HG03025 (cell line): ENCODE measurements around the gene MAMSTR.
A peak's percentile ranks its signal among the peaks of the same experiment; 100 is the strongest.
"Not testable (repeated sequence)": the region's sequence is repeated elsewhere in the genome, so short reads cannot be mapped to it uniquely, and the experiment has no call there.

Experiments
- ATAC-seq: cut with Tn5 transposase; IDR thresholded peaks from one replicate; pipeline ENCODE4 v1.9.1; 2021; ENCODE audit warnings: mild to moderate bottlenecking, moderate library complexity; ENCODE audit not compliant: unreplicated experiment, low FRiP score

The MAMSTR gene

GRCh38 chr19:48722196-48722708 lies 2.7 kb upstream of the MAMSTR start:
- ATAC-seq, result no peak

GRCh38 chr19:48720613-48721296 lies 1.2 kb upstream of the MAMSTR start:
- ATAC-seq, result peak; percentile 79

- ATAC-seq, result no peak
Observed at GRCh38 chr19:48720251-48720612, 707 bp upstream of the MAMSTR start.

GRCh38 chr19:48718711-48719231 lies 754 bp downstream of the MAMSTR start:
- no peak for ATAC-seq

- ATAC-seq, result not testable (repeated sequence)
Observed at GRCh38 chr19:48718106-48718505, 1.4 kb downstream of the MAMSTR start.

- no peak for ATAC-seq
Observed at GRCh38 chr19:48716562-48717291, 2.8 kb downstream of the MAMSTR start.

GRCh38 chr19:48715681-48716171 lies 3.8 kb downstream of the MAMSTR start:
- no peak for ATAC-seq

GRCh38 chr19:48714759-48715675 lies 4.5 kb downstream of the MAMSTR start:
- ATAC-seq, result no peak

- ATAC-seq, result peak; percentile 82
Observed at GRCh38 chr19:48713864-48714755, 5.4 kb downstream of the MAMSTR start.

GRCh38 chr19:48713041-48713863 lies 6.3 kb downstream of the MAMSTR start:
- ATAC-seq, result no peak

- ATAC-seq, result no peak
Observed at GRCh38 chr19:48711106-48711662, 8.3 kb downstream of the MAMSTR start.

- ATAC-seq, result no peak
Observed at GRCh38 chr19:48708471-48708870, 11.1 kb downstream of the MAMSTR start.

GRCh38 chr19:48705431-48705830 lies 14.1 kb downstream of the MAMSTR start:
- ATAC-seq, result no peak

GRCh38 chr19:48703316-48703715 lies 16.2 kb downstream of the MAMSTR start:
- no peak for ATAC-seq

GRCh38 chr19:48702701-48703100 lies 16.8 kb downstream of the MAMSTR start:
- ATAC-seq, result no peak

GRCh38 chr19:48698046-48698445 lies 21.5 kb downstream of the MAMSTR start:
- ATAC-seq, result no peak

GRCh38 chr19:48696353-48697010 lies 23.0 kb downstream of the MAMSTR start:
- no peak for ATAC-seq
